Progenitor cell of endocrine pancreas (in vitro differentiated cells): ENCODE measurements around the gene NOX3. TPM values are rescaled to one million over a fixed set of nuclear protein-coding genes. Genes with fewer than 3 reads are reported as not detected.

Experiments used
- DNase-seq: peaks from one replicate; pipeline ENCODE4 v3.0.0; 2021; ENCODE audit warnings: low spot score; ENCODE audit not compliant: unreplicated experiment
- H3K27ac Mint-ChIP-seq: 2 replicates; pipeline ENCODE4 v1.8.0; 2021; ENCODE audit warnings: mild to moderate bottlenecking, moderate library complexity, mixed read lengths
- H3K27me3 Mint-ChIP-seq: 2 replicates; pipeline ENCODE4 v1.8.0; 2021; ENCODE audit warnings: mixed read lengths
- H3K36me3 Mint-ChIP-seq: 2 replicates; pipeline ENCODE4 v1.8.0; 2022; ENCODE audit warnings: mixed read lengths; ENCODE audit not compliant: insufficient read depth
- H3K4me1 Mint-ChIP-seq: 2 replicates; pipeline ENCODE4 v1.8.0; 2021; ENCODE audit warnings: low read depth, mixed read lengths
- H3K4me3 Mint-ChIP-seq: 2 replicates; pipeline ENCODE4 v1.8.0; 2021; ENCODE audit warnings: low read depth, mild to moderate bottlenecking, moderate library complexity, mixed read lengths
- H3K9me3 Mint-ChIP-seq: 2 replicates; pipeline ENCODE4 v1.8.0; 2021; ENCODE audit warnings: low read depth, mixed read lengths
- CTCF ChIP-seq: fragments of 200-600 bp; sonication (generic); IDR thresholded peaks from one replicate; pipeline ENCODE4 v1.5.0; 2021; ENCODE audit warnings: antibody characterized with exemption, mild to moderate bottlenecking; ENCODE audit not compliant: unreplicated experiment
- total RNA-seq: library from RNA; stranded (reverse); gene quantifications from 2 replicates; pipeline ENCODE4 v1.2.1, GENCODE V29; 2021

The NOX3 gene
- total RNA-seq, 1 donor from 2014 or later, result not detected

- TF ChIP-seq CTCF, result no peak
These were observed 56.4 kb downstream of the NOX3 start for GRCh38 chr6:155399062-155399744.

GRCh38 chr6:155398701-155399061, 57.0 kb downstream of the NOX3 start:
- no peak for DNase-seq
- Mint-ChIP-seq H3K4me1 (peaks cover 13% of the 10 kb centered on the region), H3K27me3 (no peaks in the 10 kb centered on the region), H3K27ac (no peak overlapping the region), H3K36me3 (no peaks in the 10 kb centered on the region), H3K9me3 (no peaks in the 10 kb centered on the region), H3K4me3 (no peak overlapping the region)
- TF ChIP-seq CTCF, result no peak

More at GRCh38 chr6:155399062-155399744, 56.4 kb downstream of the NOX3 start:
- Mint-ChIP-seq H3K9me3 (no peaks in the 10 kb centered on the region), H3K4me3 (no peak overlapping the region), H3K27me3 (no peaks in the 10 kb centered on the region), H3K27ac (no peak overlapping the region), H3K4me1 (peaks cover 13% of the 10 kb centered on the region), H3K36me3 (no peaks in the 10 kb centered on the region)
- no peak for DNase-seq

GRCh38 chr6:155398221-155398620, 57.4 kb downstream of the NOX3 start:
- Mint-ChIP-seq H3K4me3 (no peak overlapping the region), H3K27ac (no peak overlapping the region), H3K9me3 (no peaks in the 10 kb centered on the region), H3K4me1 (peaks cover 13% of the 10 kb centered on the region), H3K27me3 (no peaks in the 10 kb centered on the region), H3K36me3 (no peaks in the 10 kb centered on the region)
- no peak for TF ChIP-seq CTCF
- DNase-seq, result no peak

GRCh38 chr6:155397172-155397705, 58.4 kb downstream of the NOX3 start:
- Mint-ChIP-seq H3K27ac (no peak overlapping the region), H3K4me3 (no peak overlapping the region), H3K27me3 (no peaks in the 10 kb centered on the region), H3K4me1 (peaks cover 13% of the 10 kb centered on the region), H3K36me3 (no peaks in the 10 kb centered on the region), H3K9me3 (no peaks in the 10 kb centered on the region)
- DNase-seq, result no peak
- no peak for TF ChIP-seq CTCF

GRCh38 chr6:155396605-155397004, 59.0 kb downstream of the NOX3 start:
- Mint-ChIP-seq H3K4me1 (peaks cover 13% of the 10 kb centered on the region), H3K9me3 (no peaks in the 10 kb centered on the region), H3K4me3 (no peak overlapping the region), H3K27ac (no peak overlapping the region), H3K27me3 (no peaks in the 10 kb centered on the region), H3K36me3 (no peaks in the 10 kb centered on the region)
- DNase-seq, result no peak
- TF ChIP-seq CTCF, result no peak
